ENCODE measurements around the gene RANBP10. TPM values are rescaled to one million over a fixed set of nuclear protein-coding genes. Genes with fewer than 3 reads are reported as not detected.

The RANBP10 gene
- total and polyA plus RNA-seq, 2 of the 8 experiments (the other 6 are each of a cell fraction or from before 2014, with no cell fraction given): 14.2 to 16.8 TPM

DNA sequence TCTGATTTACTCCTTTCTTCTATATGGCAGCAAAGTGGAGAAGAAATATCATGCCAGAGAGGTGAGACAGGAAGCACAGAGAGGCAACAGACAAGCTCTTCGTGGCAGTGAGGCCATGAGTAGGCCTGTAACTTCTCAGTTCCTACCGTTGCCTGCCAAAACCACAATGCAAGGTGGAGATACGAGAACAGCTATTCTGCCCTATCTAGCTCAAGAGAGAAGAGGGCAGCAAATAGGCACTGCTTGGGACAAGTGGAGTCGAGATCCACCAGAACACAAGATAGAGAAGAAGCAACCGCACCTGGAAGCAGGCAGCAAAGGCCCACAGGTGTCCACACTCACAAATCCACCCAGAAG lies 24.8 kb downstream of the RANBP10 start:
- Histone ChIP-seq H3K79me2 (ENCODE audit: control insufficient read depth in 1 of 2, insufficient read depth in 2 of 2, low read length in 2 of 2) (peaks cover 0 to 8% of the 10 kb centered on the region in 2 experiments; a peak in 1 of 4 replicates), H3K9me3 (ENCODE audit: insufficient read depth in 2 of 2, low read depth in 1 of 2, low read length in 1 of 2) (no peaks in the 10 kb centered on the region), H2AFZ (ENCODE audit: low read length) (no peak overlapping the region), H4K91ac (replicated peaks; ENCODE audit: insufficient read length, low read length) (no peak overlapping the region), H3K23me2 (ENCODE audit: low read depth, low read length) (no peaks in the 10 kb centered on the region), H4K20me1 (replicated peaks in 1 of 2; ENCODE audit: control insufficient read depth in 1 of 2, insufficient read depth in 2 of 2, low read length in 2 of 2) (peaks cover 0 to 12% of the 10 kb centered on the region in 2 experiments), H4K5ac (ENCODE audit: insufficient read length, low read depth, low read length) (no peak overlapping the region), H3K9ac (replicated peaks in 1 of 4; ENCODE audit: extremely low read depth in 1 of 4, low read depth in 3 of 4, low read length in 3 of 4) (no peak overlapping the region), H2BK20ac (ENCODE audit: low read length) (no peak overlapping the region), H3K14ac (ENCODE audit: insufficient read length) (no peak overlapping the region), H3K36me3 (ENCODE audit: control insufficient read depth in 2 of 4, insufficient read depth in 4 of 4, low read length in 3 of 4) (no peaks in the 10 kb centered on the region), H3K56ac (replicated peaks; ENCODE audit: insufficient read length, low read depth, low read length) (no peak overlapping the region), H3K4me2 (ENCODE audit: insufficient read depth in 1 of 2, low read depth in 2 of 2, low read length in 2 of 2) (no peak overlapping the region), H3K4me1 (replicated peaks in 1 of 4; ENCODE audit: control insufficient read depth in 3 of 4, insufficient read depth in 4 of 4, low read length in 3 of 4) (peaks cover 0 to 2% (median 0%) of the 10 kb centered on the region in 4 experiments; a peak in 1 of 7 replicates), H3K18ac (ENCODE audit: extremely low read depth, low read length) (no peak overlapping the region), H3K23ac (ENCODE audit: insufficient read length) (no peak overlapping the region), H3K79me1 (ENCODE audit: low read depth, low read length) (peaks cover 15% of the 10 kb centered on the region), H2BK12ac (ENCODE audit: low read depth, low read length) (no peak overlapping the region), H2BK5ac (ENCODE audit: low read depth, low read length) (no peak overlapping the region; the same call in 1 of the 2 replicates), H2BK120ac (replicated peaks; ENCODE audit: low read depth, low read length) (no peak overlapping the region), H2AK5ac (ENCODE audit: low read depth, low read length) (no peak overlapping the region), H4K8ac (ENCODE audit: extremely low read depth, insufficient read depth, low read length) (no peak overlapping the region), H3K4me3 (ENCODE audit: extremely low read depth in 1 of 4, insufficient read depth in 2 of 4, low read depth in 3 of 4, low read length in 4 of 4) (no peak overlapping the region), H2BK15ac (ENCODE audit: low read length) (no peak overlapping the region), H3K27ac (ENCODE audit: low read depth, low read length) (no peak overlapping the region), H3K27me3 (replicated peaks in 1 of 4; ENCODE audit: control insufficient read depth in 3 of 4, extremely low read depth in 1 of 4, insufficient read depth in 3 of 4, low read length in 3 of 4) (no peaks in the 10 kb centered on the region), H3K4ac (replicated peaks; ENCODE audit: insufficient read length, low read depth, low read length) (no peak overlapping the region)
- POLR2A ChIA-PET (ENCODE audit: partially characterized antibody): interaction anchor here (0.6 to 1.0 kb wide), 3 partner anchors 10 to 189 kb away, joined by 3 to 5 read pairs (median 4); no protein-coding TSS in a partner anchor
- FAIRE-seq (no peak), DNase-seq (ENCODE audit: low read depth in 1 of 2, low spot score in 2 of 2) (no peak)
- 91% methylated on average over 5 of the region's 5 CpGs; no CpG with 5 or more reads in 1 of the 2 experiments for WGBS, 2 experiments (ENCODE audit: extremely low coverage in 1 of 2, insufficient coverage in 1 of 2, insufficient read length in 1 of 2, insufficient replicate concordance in 2 of 2, low coverage in 1 of 2, low lambda C conversion rate in 2 of 2, missing lambda C conversion rate in 1 of 2)
- CTCF ChIA-PET (ENCODE audit: partially characterized antibody): interaction anchor here (0.7 to 1.9 kb wide), 5 partner anchors 23 to 201 kb away, joined by 3 to 4 read pairs (median 3); no protein-coding TSS in a partner anchor
- TF ChIP-seq HDAC2 (IDR thresholded peaks at IDR 0.05; ENCODE audit: borderline replicate concordance in 1 of 2, low read depth in 2 of 2, low read length in 2 of 2): no peak
- no peak for TF ChIP-seq SUZ12 (IDR thresholded peaks at IDR 0.05; ENCODE audit: low read length)
- TF ChIP-seq, protein P1, sequence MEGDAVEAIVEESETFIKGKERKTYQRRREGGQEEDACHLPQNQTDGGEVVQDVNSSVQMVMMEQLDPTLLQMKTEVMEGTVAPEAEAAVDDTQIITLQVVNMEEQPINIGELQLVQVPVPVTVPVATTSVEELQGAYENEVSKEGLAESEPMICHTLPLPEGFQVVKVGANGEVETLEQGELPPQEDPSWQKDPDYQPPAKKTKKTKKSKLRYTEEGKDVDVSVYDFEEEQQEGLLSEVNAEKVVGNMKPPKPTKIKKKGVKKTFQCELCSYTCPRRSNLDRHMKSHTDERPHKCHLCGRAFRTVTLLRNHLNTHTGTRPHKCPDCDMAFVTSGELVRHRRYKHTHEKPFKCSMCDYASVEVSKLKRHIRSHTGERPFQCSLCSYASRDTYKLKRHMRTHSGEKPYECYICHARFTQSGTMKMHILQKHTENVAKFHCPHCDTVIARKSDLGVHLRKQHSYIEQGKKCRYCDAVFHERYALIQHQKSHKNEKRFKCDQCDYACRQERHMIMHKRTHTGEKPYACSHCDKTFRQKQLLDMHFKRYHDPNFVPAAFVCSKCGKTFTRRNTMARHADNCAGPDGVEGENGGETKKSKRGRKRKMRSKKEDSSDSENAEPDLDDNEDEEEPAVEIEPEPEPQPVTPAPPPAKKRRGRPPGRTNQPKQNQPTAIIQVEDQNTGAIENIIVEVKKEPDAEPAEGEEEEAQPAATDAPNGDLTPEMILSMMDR (IDR thresholded peaks at IDR 0.05; ENCODE audit: control extremely low read depth in 1 of 3, insufficient read depth in 1 of 3, low read depth in 1 of 3, low read length in 3 of 3): no peak
- no peak for TF ChIP-seq JUND (IDR thresholded peaks at IDR 0.05; ENCODE audit: low read length)
- TF ChIP-seq, protein P2, sequence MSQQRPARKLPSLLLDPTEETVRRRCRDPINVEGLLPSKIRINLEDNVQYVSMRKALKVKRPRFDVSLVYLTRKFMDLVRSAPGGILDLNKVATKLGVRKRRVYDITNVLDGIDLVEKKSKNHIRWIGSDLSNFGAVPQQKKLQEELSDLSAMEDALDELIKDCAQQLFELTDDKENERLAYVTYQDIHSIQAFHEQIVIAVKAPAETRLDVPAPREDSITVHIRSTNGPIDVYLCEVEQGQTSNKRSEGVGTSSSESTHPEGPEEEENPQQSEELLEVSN (IDR thresholded peaks at IDR 0.05): no peak
- no peak for TF ChIP-seq EP300 (IDR thresholded peaks at IDR 0.05; ENCODE audit: borderline replicate concordance in 1 of 2, low read depth in 2 of 2, low read length in 2 of 2)
- no peak for TF ChIP-seq PHF8 (conservative IDR thresholded peaks at IDR 0.05; ENCODE audit: low read depth, low read length)
- TF ChIP-seq NRF1 (IDR thresholded peaks at IDR 0.05; ENCODE audit: low read depth, low read length): no peak
- TF ChIP-seq POU5F1 (IDR thresholded peaks at IDR 0.05; ENCODE audit: low read depth, low read length): no peak
- TF ChIP-seq ASH2L (IDR thresholded peaks at IDR 0.05; ENCODE audit: low read length): no peak
